UCSD-AML1 (cell line): Measurements from ENCODE around the gene PLXNB3.

Experiments used
- DNase-seq: peaks from one replicate; lab custom pipeline; 2025; ENCODE audit not compliant: unreplicated experiment; lab: John Stamatoyannopoulos, UW

PLXNB3 gene

DNA sequence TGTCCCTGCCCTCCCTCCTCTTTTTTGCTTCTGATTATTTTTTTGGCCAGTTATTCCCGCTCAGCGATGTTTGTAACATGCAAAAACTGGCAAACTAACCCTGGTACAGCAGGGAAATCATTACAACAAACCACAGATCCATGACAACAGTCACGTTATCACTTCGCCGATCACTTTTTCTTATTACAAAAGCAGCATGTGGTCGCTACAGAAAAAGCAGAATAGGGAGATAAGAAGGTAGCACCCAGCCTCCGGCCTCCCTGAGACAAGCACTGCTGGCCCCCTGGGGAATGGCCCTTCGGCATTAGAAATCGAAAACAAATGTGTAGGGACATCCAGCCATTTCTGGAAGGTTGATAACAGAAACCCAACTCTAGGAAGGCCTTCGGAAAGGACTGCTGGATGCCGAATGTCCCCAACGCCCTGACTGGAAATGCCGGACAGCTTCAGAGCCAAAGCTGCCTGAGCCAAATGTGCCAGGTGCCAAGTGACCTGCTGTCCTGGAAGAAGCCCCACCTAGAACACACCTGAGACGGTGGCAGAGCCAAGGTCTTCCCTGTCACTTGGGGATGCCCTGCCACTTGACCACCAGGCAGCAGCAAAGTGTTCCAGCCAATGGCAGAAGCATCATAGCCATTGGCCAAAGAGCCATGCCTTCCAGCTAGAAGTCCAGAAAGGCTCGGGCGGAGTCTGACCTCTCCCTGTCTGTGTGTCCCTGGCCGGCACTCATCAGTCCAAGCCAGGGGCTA is 27.2 kb downstream of the PLXNB3 start:
- DNase-seq, result no peak

DNA sequence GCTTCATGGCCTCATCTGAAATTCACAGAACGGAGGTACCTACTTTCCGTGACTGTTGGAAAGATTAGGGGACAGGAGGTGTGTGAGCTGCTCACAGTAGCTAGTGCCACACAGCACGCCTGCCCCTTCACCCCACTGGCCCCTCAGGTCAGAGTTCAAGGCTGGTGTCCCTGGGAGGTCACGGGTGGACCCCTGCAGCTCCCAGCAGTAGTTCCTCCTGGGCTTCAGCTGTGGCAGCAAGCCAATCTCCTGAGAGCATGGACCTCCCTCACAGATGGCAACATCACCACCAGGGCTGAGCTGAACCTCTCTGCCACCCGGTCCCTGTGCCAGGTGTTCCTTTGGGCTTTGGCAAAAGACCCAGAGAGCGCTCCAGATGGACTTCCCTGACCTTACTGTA is 28.3 kb downstream of the PLXNB3 start:
- no peak for DNase-seq

DNA sequence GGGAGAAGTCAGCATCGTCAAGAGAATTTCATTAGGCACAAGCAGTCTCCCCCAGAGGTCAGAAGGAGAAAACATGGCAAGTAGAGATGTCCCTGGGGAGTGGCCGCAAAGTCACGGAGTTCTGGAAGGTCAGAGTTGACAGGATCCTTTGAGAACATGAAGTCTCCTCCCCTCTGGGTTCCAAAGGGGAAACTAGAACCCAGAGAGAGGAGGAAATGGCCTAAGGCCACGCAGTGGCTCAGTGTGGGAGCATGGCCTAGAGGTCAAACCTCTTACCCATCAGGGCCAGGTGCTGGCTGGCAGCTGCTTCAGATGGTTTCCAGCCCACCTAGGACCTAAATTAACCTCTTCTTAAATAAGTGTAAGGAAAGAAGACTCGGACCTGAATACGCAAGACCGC is 29.2 kb downstream of the PLXNB3 start:
- DNase-seq, result peak; percentile 44

DNA sequence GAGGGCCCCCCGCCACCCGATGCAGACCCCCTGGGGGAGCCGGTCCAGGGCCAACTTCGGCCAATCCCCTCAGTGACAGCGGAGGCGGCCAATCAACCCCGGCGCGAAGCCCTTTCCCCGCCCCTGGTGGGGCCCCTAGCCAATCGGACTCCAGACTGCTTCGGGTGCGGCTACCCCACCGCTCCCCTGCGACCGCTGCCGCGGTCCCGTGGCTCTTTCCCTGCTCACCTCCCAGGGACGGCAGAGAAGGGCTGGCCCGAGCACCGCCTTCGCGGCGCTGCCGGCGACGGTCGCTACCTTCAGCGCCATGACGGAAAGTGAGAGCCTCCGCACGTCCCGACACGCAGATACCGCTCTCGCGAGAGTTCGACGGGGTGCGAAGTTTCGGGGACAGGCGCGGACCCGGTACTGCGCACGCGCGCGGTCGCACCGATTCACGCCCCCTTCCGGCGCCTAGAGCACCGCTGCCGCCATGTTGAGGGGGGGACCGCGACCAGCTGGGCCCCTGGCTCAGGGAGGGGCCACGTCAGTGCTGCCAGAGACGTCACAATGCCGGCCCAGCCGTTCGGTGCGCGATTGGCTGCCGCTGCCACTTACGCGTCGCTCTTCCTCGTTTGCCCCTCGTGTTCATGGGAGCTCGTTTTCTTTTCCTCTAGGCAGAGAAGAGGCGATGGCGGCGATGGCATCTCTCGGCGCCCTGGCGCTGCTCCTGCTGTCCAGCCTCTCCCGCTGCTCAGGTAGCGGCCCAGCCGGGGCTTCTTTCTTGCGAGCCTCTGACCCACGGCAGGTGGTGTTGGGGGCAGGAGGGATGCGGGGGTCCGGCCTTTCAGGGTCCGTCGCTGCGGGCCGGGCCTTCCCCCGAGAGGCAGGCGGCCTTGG is 30.2 kb downstream of the PLXNB3 start, which contains the start of the genes IDH3G and SSR4:
Gene IDH3G (minus strand): TSS at position 358 of the 879 bp plus-strand sequence. CDS start 49 bp downstream, at position 309.
Gene SSR4 (plus strand): TSS at position 651 of the 879 bp plus-strand sequence. CDS start 20 bp downstream, at position 671.
- DNase-seq, result peak; percentile 94

DNA sequence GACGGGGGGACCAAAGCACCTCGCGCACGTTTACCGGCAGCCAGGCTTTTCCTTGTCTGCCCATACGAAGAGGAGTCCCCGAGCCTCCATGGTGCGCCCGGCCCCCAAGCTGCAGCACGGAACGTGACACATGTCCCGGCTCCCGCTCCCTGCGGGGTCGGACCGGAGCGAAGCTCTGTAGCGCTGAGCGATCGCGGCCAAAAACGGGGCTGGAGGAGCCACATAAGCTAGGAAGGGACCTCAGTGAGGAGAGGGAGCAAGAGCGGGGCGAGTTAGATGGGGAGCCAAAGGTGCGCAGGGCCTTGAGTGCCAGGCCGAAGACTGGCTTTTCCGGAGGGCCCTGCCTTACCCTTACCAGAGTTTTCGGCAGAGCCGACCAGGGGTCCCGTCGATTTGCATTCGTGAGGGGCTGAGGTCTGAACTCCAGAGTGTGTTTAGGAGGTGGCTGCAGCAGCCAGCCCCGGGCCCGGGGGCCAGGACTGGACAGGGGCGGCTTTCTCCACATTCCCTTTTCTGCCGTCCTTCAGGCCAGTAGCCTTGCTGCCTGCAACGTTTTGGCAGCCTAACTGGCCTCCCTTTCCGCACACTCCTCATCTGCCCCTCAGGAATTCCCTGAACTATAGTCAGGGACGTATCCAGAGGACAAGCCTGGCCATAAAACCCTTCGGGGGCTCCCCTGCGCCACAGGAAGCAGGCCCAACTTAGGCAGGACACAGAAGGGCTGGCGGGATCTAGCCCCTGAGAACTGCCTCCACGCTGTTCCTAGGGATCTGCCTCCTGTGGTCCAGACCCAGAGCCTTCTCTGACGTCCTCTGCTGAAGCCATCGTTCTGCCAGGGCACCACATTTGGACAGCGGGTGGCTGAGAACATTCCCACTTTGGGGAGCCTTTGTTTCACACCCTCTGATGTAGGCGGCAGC is 31.1 kb downstream of the PLXNB3 start:
- DNase-seq, result no peak

DNA sequence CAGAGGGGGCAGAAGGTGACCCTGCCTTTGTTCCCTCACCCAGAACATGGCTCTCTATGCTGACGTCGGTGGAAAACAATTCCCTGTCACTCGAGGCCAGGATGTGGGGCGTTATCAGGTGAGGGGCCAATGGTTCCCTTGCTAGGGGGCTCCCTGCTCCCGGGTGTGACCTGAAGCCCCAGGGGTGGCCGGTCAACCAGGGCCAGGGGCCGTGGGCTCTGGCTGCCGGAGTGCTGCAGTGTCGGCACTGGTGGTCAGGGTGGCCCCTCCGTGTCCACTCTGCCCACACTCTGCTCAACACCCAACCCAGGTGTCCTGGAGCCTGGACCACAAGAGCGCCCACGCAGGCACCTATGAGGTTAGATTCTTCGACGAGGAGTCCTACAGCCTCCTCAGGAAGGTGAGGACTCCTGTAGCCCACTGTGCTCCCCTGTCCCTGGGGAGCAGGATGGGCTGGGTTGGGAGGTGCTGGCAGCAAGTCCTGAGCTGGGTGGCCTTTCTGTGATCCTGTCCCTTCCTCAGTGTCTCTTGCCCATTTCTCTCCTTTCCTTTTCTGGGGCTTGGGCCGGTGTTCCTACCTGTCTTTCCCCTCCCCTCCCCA is 33.5 kb downstream of the PLXNB3 start:
- DNase-seq, result no peak

DNA sequence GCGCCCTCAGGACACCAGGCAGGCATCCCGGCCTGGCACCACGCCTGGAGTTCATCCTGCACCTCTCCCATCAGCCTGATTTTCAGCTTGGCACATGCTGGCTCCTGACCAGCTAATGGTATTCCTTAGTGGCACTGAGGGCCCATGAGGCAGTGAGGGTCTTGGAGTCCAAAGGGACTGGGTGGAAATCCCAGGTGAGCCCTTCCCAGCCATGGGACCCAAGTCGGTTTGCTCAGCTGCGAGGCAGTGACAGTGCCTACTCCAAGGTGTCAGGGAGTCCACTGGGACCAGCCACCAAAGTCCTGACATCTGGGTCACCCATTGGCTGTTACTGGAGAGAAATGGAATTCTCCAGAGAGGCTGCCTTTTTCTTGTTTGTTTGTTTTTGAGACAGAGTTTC is 35.3 kb downstream of the PLXNB3 start:
- no peak for DNase-seq

DNA sequence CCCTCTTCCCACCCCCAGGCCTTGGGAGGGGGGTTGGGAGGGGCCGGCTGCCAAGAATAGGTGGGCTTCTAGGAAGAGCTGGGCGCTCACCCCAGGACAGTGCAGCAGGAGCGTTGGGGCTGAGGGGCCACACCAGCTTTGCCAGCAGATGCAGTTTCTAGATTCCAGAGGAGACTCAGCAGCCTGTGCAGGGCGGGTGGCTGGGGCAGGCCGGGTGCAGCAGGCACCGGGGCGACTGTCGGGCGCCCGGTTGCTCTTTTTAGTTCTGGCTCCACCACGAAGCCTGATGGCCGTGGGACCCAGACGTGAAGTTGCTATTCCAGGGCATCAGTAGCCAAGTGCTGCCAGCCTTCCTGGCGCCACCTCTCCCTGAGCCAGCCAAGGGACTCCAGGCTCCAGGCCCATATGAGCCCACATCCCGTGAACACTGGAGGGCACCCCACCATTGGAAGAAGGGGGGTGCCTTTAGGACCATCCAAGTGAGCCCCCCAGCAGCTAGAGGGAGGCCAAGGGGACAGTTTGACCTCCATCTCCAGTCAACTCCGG is 36.2 kb downstream of the PLXNB3 start:
- no peak for DNase-seq

DNA sequence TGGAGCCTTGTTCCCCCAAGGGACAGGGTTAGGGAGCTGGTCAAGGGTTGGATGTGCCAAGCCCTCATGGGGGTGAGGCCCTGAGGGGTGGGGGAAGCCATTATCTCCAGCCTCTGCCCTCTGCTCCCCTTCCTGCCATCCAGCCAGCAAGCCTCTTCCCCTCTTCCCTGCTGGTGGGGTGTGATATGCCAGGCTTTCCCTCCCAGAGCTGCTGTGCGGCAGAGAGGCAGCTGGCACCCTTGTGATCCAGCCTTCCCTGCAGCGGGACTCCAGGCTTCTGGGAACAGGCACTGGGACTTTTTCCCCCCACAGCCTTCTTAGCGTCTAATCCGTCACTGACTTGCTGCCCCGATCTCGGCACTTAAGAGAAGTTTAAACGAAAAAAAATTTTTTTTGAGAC is 36.7 kb downstream of the PLXNB3 start:
- no peak for DNase-seq

DNA sequence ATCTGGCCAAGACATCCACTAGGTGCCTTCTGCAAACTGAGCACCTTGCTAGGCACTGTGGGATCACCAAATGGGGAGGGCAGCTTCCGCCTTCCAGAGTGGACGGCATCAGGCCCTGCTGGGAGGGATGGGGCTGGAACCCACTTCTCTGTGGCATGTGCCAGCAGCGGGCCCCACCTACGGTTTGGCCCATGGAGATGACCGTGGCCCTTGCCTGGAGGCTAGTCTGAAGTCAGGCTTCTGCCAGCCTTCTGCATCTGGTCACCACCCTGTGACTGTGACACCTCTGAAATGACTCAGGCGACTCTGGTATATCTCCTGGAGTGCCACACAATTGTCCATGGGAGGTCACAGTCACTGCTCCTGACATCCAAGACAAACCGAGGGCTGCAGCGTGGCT is 37.6 kb downstream of the PLXNB3 start:
- DNase-seq, result no peak

DNA sequence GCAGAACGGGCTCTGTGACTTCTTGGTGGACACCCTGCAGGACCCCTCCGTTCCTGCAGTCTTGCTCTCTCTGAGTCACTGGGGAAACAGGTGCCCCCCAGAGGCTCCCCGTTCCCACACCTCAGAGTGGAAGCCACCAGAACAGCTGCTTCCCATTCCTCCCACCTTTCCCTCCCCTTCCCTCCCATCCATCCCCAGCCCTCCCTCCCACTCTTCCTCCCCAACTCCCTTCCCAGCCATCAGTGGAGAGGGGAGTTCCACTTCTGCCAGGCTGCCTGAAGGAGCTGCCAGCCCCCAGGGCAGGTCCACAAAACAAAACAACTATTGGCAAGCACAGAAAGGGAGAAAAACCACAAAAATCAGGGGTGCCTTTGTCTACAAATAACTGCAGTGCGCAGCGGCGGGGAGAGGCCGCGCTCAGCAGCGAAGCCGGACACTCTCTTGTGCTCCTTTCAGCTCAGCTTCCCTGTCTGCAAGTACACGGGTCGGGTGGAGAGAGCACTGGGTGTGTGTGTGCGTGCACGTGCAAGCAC is 38.5 kb downstream of the PLXNB3 start:
- DNase-seq, result no peak

DNA sequence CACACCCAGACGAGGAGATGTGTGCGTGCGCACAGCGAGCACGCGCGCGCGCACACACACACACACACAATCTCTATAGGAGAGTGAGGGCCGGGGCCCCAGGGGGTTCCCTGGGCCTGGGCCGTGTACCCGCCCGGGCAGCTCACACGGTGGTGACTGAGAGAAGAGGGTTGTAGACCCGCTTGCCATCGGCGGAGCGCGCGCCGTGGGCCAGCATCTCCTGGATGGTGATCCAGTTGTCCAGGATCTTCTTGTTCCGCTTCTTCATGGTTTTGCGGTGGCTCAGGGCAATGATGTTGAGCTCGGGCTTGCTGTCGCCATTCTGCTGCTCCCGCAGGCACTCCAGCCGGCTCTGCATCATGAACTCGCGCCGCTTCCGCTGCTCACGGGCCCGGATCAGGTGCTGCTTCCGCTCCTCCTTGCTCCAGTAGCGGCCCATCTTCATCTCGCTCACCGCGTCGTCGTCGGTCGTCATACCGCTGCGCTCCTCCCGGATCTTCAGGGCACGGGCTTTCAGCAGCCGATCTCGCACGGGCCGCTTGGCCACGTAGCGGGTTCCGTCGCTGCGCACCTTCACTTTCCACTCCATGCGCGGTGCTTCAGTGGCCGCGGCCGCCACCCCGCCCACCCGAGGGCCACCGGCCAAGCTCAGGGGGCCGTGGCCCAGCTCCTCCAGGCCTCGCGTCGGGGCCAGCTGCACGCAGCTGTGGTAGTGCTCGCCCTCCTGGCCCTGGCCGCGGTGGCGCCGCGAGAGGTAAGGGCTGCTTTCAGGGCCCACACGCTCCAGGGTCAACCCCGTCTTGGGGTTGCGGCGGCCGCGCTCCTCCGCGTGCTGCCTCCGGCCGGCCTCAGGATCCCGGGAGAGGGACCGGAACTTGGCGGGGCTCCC is 39.4 kb downstream of the PLXNB3 start:
- no peak for DNase-seq

DNA sequence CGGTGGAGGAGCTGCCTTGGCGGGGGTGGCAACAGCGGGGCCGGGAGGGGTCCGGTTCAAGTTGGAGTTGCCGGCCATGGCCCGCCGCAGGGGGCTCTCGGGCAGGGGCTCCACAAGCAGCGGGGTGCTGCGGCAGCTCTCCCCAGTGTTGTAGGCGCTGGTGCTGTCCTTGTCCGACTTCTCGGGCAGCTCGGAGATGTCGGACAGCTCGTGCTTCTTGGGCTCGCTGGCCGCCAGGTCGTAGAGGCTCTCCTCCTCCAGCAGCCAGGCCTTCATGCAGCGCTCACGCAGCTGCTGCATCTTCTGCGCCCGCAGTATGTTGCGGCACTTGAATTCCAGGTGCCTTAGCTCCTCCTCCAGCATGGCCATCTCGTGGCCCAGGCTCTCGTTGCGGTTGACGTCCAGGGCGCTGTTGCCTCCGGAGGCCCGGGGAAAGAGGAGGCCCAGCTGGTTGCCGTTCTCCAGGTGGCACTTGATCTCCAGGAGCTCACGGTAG is 40.1 kb downstream of the PLXNB3 start:
- no peak for DNase-seq

DNA sequence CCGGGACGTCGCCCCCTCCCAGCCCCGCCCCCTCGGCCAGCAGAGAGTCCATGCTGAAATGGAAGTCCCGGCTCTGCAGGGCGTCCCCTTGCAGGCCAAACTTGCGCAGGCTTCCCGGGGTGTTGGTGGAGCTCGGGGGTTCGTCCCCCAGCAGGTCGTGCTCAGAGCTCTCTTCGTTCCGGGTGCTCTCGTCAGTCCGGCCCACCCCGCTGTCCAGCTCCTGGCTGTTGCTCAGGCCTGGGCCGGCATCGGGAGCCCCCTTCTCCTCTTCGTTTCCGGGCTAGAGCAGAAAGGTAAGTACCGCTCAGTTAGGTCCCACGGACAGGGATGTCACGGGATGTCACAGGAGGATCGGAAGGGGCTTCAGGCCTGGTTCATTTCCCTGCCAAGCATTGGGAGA is 40.6 kb downstream of the PLXNB3 start:
- no peak for DNase-seq

DNA sequence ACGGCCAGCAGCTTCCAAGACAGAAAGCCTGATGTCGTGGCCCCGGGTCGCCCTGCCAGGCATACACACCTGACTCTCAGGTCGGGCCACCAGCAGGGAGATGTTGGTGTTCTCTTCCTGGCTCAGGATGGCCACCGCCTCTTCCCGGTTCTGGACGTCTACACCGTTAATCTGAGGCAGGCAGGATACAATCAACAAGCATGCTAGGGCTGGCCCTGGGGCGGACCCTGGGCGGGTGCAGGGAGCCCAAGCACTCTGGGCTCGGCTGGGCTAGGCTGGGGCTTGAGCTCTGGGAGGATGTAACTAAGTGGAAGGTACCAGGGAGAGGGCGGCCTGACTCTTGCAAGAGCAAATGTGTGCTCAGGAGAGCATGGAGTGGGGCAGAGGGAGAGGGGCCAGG is 41.4 kb downstream of the PLXNB3 start:
- no peak for DNase-seq

DNA sequence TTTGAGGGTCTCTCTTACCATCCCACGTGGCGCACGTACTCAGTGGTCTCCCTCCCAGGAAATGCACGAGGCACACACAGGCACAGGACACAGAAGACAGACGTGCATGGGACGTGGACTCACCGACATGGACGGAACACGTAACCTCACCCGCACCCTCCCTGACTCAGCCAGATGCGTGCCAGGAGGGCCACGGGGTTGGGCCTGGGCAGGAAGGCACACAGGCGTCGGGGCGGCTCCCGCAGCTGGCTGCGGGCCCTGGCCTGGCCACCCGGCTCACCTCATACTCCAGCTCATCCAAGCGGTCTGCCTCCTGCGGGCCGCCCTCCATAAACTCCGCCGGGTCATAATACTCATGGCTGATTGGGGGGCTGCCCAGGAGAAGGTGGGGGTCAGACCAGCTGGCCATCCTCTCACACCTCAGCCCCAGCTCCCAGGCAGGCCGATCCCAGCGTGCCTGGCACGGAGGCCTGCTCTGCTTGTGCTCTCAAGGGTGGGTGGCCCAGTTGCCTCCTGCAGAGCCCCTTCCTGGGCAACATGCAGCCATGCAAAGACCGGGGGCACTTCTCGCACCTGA is 43.0 kb downstream of the PLXNB3 start:
- DNase-seq, result no peak

DNA sequence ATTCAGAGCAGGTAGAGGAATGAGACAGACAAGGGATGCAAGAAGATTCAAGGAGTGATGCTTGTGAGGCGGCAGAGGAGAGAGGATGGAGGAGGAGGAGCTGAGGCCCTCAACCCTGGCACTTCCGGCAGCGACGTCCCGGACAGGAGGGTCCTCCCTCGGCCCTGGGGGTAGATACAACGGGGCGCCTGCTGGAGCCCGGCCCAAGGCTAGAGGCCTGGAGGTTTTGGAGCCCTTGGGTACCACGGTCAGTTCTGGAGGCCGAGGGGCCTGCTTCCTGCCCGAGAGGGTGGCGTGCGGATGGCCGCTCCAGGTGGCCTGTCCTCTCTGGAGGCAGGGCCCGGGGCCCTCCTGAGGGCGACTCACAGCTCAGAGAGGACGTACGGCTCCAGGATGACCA is 43.9 kb downstream of the PLXNB3 start:
- no peak for DNase-seq

DNA sequence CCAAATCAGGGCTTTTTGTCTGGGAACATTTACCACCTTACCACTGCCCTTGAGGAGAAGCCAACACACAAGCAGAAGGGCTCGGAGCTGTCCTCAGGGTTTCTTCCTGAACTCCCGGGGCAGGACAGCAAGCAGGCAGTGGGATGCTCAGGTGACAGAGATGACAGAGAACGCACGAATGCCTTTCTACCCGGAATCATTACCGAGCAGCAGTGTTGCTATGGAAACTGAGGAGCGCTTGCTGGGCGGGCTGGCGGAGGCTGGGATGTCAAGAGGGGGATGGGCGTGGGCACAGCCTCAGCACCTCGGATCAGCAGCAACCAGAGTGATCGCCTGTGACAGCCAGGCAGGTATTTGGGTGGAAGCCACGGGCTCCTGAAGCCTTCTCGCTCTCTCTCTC is 48.2 kb downstream of the PLXNB3 start:
- no peak for DNase-seq

DNA sequence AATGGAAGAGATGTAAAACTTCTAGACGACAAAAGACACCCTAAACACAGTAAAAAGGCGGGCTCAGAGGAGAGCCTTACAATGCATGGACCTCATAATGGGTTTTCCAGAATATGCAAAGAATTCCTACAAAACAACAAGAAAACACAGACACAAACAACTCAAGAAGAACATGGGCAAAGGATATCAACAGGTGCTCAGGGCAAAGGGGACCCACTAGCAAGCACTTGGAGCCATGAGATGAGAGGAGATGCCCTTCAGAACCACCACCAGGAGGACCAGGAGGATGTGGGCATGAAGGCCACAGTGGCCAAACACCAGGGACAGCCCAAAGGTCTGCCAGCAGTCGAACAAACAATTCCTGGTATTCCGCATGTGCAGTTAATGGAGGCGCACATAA is 49.1 kb downstream of the PLXNB3 start:
- no peak for DNase-seq
